Smooth muscle cell (in vitro differentiated cells): ENCODE data around the gene ATAD3B. TPM values are rescaled to one million over a fixed set of nuclear protein-coding genes. Genes with fewer than 3 reads are reported as not detected.
"Not testable (repeated sequence)": the region's sequence is repeated elsewhere in the genome, so short reads cannot be mapped to it uniquely, and the experiment has no call there.

Source experiments
- DNase-seq: peaks from one replicate; lab custom pipeline; 2025; ENCODE audit not compliant: unreplicated experiment; lab: John Stamatoyannopoulos, UW
- H2AFZ ChIP-seq: fragments of 200-600 bp; sonication (generic); 2 replicates; pipeline ENCODE4 v1.6.0; 2016; ENCODE audit warnings: antibody characterized with exemption, low read depth, mild to moderate bottlenecking
- H3F3A ChIP-seq: fragments of 200-600 bp; sonication (generic); 2 replicates; pipeline ENCODE4 v1.6.0; 2017; ENCODE audit warnings: antibody characterized with exemption, low read depth
- H3K27ac ChIP-seq: fragments of 200-600 bp; sonication (generic); 2 replicates; pipeline ENCODE4 v1.5.1; 2016; ENCODE audit warnings: low read depth, mild to moderate bottlenecking
- H3K27me3 ChIP-seq: fragments of 200-600 bp; sonication (generic); 2 replicates; pipeline ENCODE4 v1.6.1; 2016; ENCODE audit warnings: low read depth, mild to moderate bottlenecking
- H3K36me3 ChIP-seq: fragments of 200-600 bp; sonication (generic); 2 replicates; pipeline ENCODE4 v1.5.1; 2016; ENCODE audit warnings: low read depth
- H3K4me1 ChIP-seq: fragments of 200-600 bp; sonication (generic); 2 replicates; pipeline ENCODE4 v1.5.1; 2016; ENCODE audit warnings: low read depth
- H3K4me2 ChIP-seq: fragments of 200-600 bp; sonication (generic); 2 replicates; pipeline ENCODE4 v1.6.0; 2016; ENCODE audit warnings: mild to moderate bottlenecking
- H3K4me3 ChIP-seq: fragments of 200-600 bp; sonication (generic); 2 replicates; pipeline ENCODE4 v1.5.1; 2016; ENCODE audit warnings: mild to moderate bottlenecking
- H3K79me2 ChIP-seq: fragments of 200-600 bp; sonication (generic); 2 replicates; pipeline ENCODE4 v1.6.0; 2016; ENCODE audit warnings: low read depth, mild to moderate bottlenecking
- H3K9ac ChIP-seq: fragments of 200-600 bp; sonication (generic); 2 replicates; pipeline ENCODE4 v1.6.0; 2016; ENCODE audit warnings: low read depth
- H3K9me3 ChIP-seq: fragments of 200-600 bp; sonication (generic); replicated peaks from 2 replicates; pipeline ENCODE4 v1.5.1; 2016; ENCODE audit warnings: low read depth
- H4K20me1 ChIP-seq: fragments of 200-600 bp; sonication (generic); 2 replicates; pipeline ENCODE4 v1.6.0; 2016; ENCODE audit warnings: low read depth
- WGBS: methylation state at CpG from one replicate; pipeline ENCODE4 v1.1.7; 2016; ENCODE audit warnings: low lambda C conversion rate; 5-methylcytosine and 5-hydroxymethylcytosine counted together
- polyA plus RNA-seq: library from polyadenylated mRNA; unstranded; fragments of >200 nt; fragmentation: Nextera tagmentation; extraction: Ambion mirVana; gene quantifications from 2 replicates; pipeline ENCODE4 v1.2.1, GENCODE V29; 2016
- total RNA-seq: library from RNA; depleted of rRNA; stranded (reverse); fragments of >200 nt; gene quantifications from 2 replicates; pipeline ENCODE4 v1.2.3, GENCODE V29; 2014
- TF ChIP-seq, protein P1 (sequence below): fragments of 200-600 bp; sonication (generic); IDR thresholded peaks from 2 replicates; pipeline ENCODE4 v1.5.1; 2017; ENCODE audit warnings: borderline replicate concordance, mild to moderate bottlenecking, antibody characterized with exemption; ENCODE audit not compliant: insufficient read depth, poor library complexity, severe bottlenecking

ATAD3B gene
- total and polyA plus RNA-seq, 2 experiments from 2014 or later: 8.6 to 20.2 TPM

GRCh38 chr1:1504777-1505365, 33.3 kb downstream of the ATAD3B start:
- H3K79me2 ChIP-seq, H3K4me1 ChIP-seq, H3K9me3 ChIP-seq, H3K27me3 ChIP-seq, H2AFZ ChIP-seq, H3F3A ChIP-seq, H4K20me1 ChIP-seq, H3K36me3 ChIP-seq: not testable (repeated sequence)
- Histone ChIP-seq H3K27ac (peak overlapping the region; percentile 92), H3K4me3 (peak overlapping the region; percentile 35), H3K4me2 (peak overlapping the region; percentile 80), H3K9ac (peak overlapping the region; percentile 77)
- TF ChIP-seq, protein P1, sequence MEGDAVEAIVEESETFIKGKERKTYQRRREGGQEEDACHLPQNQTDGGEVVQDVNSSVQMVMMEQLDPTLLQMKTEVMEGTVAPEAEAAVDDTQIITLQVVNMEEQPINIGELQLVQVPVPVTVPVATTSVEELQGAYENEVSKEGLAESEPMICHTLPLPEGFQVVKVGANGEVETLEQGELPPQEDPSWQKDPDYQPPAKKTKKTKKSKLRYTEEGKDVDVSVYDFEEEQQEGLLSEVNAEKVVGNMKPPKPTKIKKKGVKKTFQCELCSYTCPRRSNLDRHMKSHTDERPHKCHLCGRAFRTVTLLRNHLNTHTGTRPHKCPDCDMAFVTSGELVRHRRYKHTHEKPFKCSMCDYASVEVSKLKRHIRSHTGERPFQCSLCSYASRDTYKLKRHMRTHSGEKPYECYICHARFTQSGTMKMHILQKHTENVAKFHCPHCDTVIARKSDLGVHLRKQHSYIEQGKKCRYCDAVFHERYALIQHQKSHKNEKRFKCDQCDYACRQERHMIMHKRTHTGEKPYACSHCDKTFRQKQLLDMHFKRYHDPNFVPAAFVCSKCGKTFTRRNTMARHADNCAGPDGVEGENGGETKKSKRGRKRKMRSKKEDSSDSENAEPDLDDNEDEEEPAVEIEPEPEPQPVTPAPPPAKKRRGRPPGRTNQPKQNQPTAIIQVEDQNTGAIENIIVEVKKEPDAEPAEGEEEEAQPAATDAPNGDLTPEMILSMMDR: peak; percentile 65
- peak; percentile 30 for DNase-seq
- WGBS: 23% methylated on average over 16 of the region's 16 CpGs

GRCh38 chr1:1505366-1505798, 33.8 kb downstream of the ATAD3B start:
- DNase-seq: not testable (repeated sequence)

GRCh38 chr1:1505801-1506200, 34.2 kb downstream of the ATAD3B start:
- not testable (repeated sequence) for H2AFZ ChIP-seq, H3K79me2 ChIP-seq, H3K9me3 ChIP-seq, H3K27me3 ChIP-seq, DNase-seq, H3K36me3 ChIP-seq, H3K4me1 ChIP-seq, H3F3A ChIP-seq, H4K20me1 ChIP-seq, H3K9ac ChIP-seq
- H3K27ac ChIP-seq: peak overlapping the region; percentile 92
- H3K4me2 ChIP-seq: peak overlapping the region; percentile 80
- WGBS: 91% methylated on average over 5 of the region's 5 CpGs
- peak overlapping the region; percentile 35 for H3K4me3 ChIP-seq

More at GRCh38 chr1:1505366-1505798, 33.8 kb downstream of the ATAD3B start:
- TF ChIP-seq, protein P1: peak; percentile 32
- H3F3A ChIP-seq, H4K20me1 ChIP-seq, H3K79me2 ChIP-seq, H3K27me3 ChIP-seq, H3K9me3 ChIP-seq, H2AFZ ChIP-seq, H3K4me1 ChIP-seq, H3K36me3 ChIP-seq: not testable (repeated sequence)
- H3K9ac ChIP-seq: peak overlapping the region; percentile 77
- peak overlapping the region; percentile 80 for H3K4me2 ChIP-seq
- H3K4me3 ChIP-seq: peak overlapping the region; percentile 35
- WGBS: 5% methylated on average over 16 of the region's 22 CpGs
- peak overlapping the region; percentile 92 for H3K27ac ChIP-seq

DNA sequence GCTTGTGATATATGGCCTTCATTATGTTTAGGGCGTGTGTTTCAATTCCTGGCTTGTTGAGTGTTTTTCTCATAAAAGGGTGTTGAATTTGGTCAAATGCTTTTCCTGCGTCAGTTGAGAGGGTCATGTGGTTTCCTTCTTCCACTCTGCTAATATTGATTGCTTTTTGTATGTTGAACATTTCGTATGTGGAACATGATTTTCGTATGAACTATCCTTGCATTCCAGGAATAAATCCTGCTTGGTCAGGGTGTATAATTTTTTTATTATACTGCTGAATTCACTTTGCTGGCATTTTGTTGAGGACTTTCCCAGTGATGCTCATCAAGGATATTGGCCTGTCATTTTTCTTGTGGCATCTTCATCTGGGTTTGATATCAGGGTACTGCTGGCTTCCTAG, 35.7 kb downstream of the ATAD3B start:
- no peak overlapping the region for H3K4me2 ChIP-seq
- no peak overlapping the region for H3K27ac ChIP-seq
- peaks cover 9% of the 10 kb centered on the region for H3F3A ChIP-seq
- no peak overlapping the region for H2AFZ ChIP-seq
- H3K9ac ChIP-seq: no peak overlapping the region
- H3K4me3 ChIP-seq: no peak overlapping the region
- H3K27me3 ChIP-seq: no peaks in the 10 kb centered on the region
- WGBS: 85% methylated on average over 4 of the region's 4 CpGs
- TF ChIP-seq, protein P1: no peak
- H3K9me3 ChIP-seq: no peaks in the 10 kb centered on the region
- no peaks in the 10 kb centered on the region for H3K36me3 ChIP-seq
- H3K4me1 ChIP-seq: no peaks in the 10 kb centered on the region
- H4K20me1 ChIP-seq: no peaks in the 10 kb centered on the region
- DNase-seq: no peak
- H3K79me2 ChIP-seq: no peaks in the 10 kb centered on the region

GRCh38 chr1:1508775-1509464, 37.4 kb downstream of the ATAD3B start:
- not testable (repeated sequence) for H3K9me3 ChIP-seq, H3K79me2 ChIP-seq, H3K4me2 ChIP-seq, H3K36me3 ChIP-seq, H3K9ac ChIP-seq, H3K27ac ChIP-seq, DNase-seq, H3K4me3 ChIP-seq, H3F3A ChIP-seq, H2AFZ ChIP-seq, H3K27me3 ChIP-seq, H3K4me1 ChIP-seq, H4K20me1 ChIP-seq
- WGBS: 89% methylated on average over 28 of the region's 34 CpGs

DNA sequence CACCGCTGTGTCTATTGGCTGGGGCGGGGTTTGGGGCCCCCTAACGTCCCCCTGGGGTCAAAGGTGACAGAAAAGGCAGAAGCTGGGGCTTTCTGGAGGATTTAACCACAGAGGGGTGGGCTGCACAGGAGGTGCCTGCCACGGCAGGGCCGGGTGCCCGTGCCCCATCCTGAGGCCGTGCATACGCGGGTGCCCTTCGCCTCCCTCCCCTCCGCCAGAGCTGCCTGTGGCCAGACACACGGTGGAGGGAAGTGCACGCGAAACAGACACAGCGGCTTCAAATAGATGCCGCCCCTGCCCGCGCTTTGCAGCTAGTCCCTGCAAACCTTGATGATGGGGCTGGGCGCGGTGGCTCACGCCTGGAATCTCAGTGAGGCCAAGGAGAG, 37.9 kb downstream of the ATAD3B start:
- H4K20me1 ChIP-seq, DNase-seq, H3K27ac ChIP-seq, H2AFZ ChIP-seq, H3K9me3 ChIP-seq, H3K9ac ChIP-seq, H3K36me3 ChIP-seq, H3K4me3 ChIP-seq, H3K4me1 ChIP-seq, H3K4me2 ChIP-seq, H3K27me3 ChIP-seq, H3K79me2 ChIP-seq, H3F3A ChIP-seq: not testable (repeated sequence)
- WGBS: 95% methylated on average over 15 of the region's 21 CpGs
